ENCODE data around the gene GPR39. TPM values are rescaled to one million over a fixed set of nuclear protein-coding genes. Genes with fewer than 3 reads are reported as not detected.

Gene GPR39
- total RNA-seq, 1 donor from 2014 or later: 0.20 TPM

DNA sequence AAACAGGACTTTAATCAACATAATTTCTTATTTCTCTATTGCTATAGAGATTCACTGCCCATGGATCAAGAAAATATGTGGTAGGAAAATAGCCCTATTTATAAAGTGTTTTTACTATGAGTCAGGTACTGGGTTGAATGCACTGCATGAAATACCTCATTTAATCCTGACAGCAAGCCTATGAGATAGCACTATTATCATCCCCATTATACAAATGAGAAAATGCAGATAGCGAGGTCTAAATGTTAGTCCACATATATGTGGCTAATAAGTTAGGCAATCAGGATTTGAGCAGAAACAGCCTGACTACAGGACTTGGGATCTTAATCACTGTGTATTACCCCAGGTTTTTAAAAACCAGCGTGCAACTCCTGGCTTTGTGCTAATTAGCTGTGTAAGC, 261.9 kb downstream of the GPR39 start:
- no peak for DNase-seq (ENCODE audit: low spot score)
- H3K4me3 Mint-ChIP-seq (ENCODE audit: unreplicated experiment): no peak overlapping the region
- no peaks in the 10 kb centered on the region for H3K9me3 Mint-ChIP-seq (ENCODE audit: low read depth)
- TF ChIP-seq, protein P1, sequence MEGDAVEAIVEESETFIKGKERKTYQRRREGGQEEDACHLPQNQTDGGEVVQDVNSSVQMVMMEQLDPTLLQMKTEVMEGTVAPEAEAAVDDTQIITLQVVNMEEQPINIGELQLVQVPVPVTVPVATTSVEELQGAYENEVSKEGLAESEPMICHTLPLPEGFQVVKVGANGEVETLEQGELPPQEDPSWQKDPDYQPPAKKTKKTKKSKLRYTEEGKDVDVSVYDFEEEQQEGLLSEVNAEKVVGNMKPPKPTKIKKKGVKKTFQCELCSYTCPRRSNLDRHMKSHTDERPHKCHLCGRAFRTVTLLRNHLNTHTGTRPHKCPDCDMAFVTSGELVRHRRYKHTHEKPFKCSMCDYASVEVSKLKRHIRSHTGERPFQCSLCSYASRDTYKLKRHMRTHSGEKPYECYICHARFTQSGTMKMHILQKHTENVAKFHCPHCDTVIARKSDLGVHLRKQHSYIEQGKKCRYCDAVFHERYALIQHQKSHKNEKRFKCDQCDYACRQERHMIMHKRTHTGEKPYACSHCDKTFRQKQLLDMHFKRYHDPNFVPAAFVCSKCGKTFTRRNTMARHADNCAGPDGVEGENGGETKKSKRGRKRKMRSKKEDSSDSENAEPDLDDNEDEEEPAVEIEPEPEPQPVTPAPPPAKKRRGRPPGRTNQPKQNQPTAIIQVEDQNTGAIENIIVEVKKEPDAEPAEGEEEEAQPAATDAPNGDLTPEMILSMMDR (IDR thresholded peaks at IDR 0.05): no peak
- H3K36me3 Mint-ChIP-seq (ENCODE audit: low read depth): no peaks in the 10 kb centered on the region
- H3K27me3 Mint-ChIP-seq (ENCODE audit: low read depth): peaks cover 4% of the 10 kb centered on the region
- H3K27ac Mint-ChIP-seq (ENCODE audit: unreplicated experiment): no peak overlapping the region
- peaks cover 15% of the 10 kb centered on the region for H3K4me1 Mint-ChIP-seq (ENCODE audit: low read depth)

DNA sequence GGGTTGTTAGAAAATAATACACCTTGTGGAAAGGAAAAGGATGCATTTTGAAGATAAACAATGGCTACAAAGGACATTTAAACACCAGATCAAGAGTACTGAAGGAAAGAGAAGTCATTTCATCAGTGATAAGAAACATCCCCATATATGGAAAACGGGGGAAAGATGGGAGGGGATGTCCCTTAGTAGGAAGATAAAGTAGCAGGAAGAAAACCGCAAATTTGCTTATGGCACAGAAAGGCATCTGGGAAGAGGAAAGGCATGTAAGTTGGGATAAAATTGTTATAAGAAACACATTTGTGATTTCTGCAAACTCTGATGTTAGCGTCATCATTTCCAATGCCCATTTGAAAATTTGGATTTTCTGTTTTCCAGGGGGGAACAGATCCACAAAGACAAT, 263.9 kb downstream of the GPR39 start:
- Mint-ChIP-seq H3K4me1 (ENCODE audit: low read depth) (peaks cover 15% of the 10 kb centered on the region), H3K36me3 (ENCODE audit: low read depth) (no peaks in the 10 kb centered on the region), H3K27ac (ENCODE audit: unreplicated experiment) (no peak overlapping the region), H3K27me3 (ENCODE audit: low read depth) (peaks cover 4% of the 10 kb centered on the region), H3K9me3 (ENCODE audit: low read depth) (no peaks in the 10 kb centered on the region), H3K4me3 (ENCODE audit: unreplicated experiment) (no peak overlapping the region)
- DNase-seq (ENCODE audit: low spot score): no peak
- TF ChIP-seq, protein P1 (IDR thresholded peaks at IDR 0.05): no peak

DNA sequence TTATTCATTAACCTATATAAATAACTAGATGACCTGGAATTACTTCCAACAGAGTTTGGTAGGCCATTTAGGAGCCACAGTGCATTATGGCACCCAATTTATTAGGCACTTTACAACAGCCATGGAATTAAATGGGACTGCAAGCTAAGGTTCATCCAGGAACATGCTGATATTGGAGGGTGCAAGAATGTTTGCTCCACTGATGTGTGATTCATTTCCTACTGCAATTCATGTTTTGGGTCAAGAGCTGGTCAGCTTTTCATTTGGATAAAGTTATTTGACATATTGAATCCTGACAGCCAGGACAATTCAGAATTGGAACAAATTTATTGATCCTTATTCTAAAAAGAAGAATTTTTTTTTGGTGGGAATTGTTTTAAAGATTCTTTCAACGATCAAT, 265.2 kb downstream of the GPR39 start:
- H3K36me3 Mint-ChIP-seq (ENCODE audit: low read depth): no peaks in the 10 kb centered on the region
- no peak for DNase-seq (ENCODE audit: low spot score)
- TF ChIP-seq, protein P1 (IDR thresholded peaks at IDR 0.05): no peak
- H3K4me1 Mint-ChIP-seq (ENCODE audit: low read depth): peaks cover 15% of the 10 kb centered on the region
- peaks cover 2% of the 10 kb centered on the region for H3K27me3 Mint-ChIP-seq (ENCODE audit: low read depth)
- no peaks in the 10 kb centered on the region for H3K9me3 Mint-ChIP-seq (ENCODE audit: low read depth)
- H3K27ac Mint-ChIP-seq (ENCODE audit: unreplicated experiment): no peak overlapping the region
- no peak overlapping the region for H3K4me3 Mint-ChIP-seq (ENCODE audit: unreplicated experiment)

DNA sequence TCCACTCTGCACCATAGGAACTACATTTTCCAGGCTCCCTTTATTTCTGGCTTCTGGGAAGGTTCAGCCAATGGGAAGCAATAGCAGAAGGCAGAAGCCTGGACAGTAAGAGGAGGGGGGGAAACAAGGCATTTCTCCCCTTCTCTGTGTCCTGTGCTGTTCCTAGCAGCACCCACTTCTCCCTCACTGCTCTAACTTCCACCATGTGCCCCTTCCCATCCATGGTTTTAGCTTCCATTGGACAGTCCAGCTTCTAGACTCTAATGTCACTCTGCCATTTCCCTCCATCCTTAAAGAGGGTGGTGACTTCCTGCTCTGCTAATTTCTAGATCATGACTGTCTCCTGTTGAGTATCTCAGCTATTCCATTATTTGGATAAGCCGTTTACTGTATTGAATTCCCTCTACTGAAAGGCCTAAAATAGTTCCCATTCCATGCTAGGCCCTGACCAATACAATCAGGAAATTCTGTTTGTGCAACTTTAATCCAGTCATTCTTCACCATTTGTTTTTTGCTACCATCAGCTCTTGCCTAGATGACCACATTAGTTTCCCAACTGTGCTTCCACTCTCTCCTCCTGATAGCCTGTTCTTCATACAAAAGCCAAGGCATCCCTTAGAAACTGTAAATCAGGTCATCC, 274.2 kb downstream of the GPR39 start:
- Mint-ChIP-seq H3K4me1 (ENCODE audit: low read depth) (peaks cover 19% of the 10 kb centered on the region), H3K27ac (ENCODE audit: unreplicated experiment) (no peak overlapping the region), H3K27me3 (ENCODE audit: low read depth) (peaks cover 2% of the 10 kb centered on the region), H3K4me3 (ENCODE audit: unreplicated experiment) (no peak overlapping the region), H3K36me3 (ENCODE audit: low read depth) (no peaks in the 10 kb centered on the region), H3K9me3 (ENCODE audit: low read depth) (no peaks in the 10 kb centered on the region)
- TF ChIP-seq, protein P1 (IDR thresholded peaks at IDR 0.05): no peak
- no peak for DNase-seq (ENCODE audit: low spot score)

DNA sequence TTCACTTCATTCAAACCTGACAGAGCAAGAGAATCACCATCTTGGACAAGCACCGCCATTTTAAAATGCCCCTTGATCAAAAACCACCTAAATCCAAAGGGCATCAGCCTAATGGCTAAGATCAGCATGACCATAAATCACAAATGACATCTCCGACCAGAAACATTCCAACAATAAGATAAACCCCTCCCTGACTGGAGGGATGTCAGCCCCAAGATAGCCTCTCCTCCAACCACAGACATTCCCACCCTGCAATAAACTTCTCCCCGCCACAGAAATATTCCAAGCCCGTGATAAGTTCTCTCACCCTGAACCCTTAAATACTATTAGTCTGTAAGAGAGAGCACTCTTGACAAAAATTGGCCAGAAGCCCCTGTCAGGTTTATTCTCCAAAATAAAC, 275.0 kb downstream of the GPR39 start:
- H3K9me3 Mint-ChIP-seq (ENCODE audit: low read depth): no peaks in the 10 kb centered on the region
- H3K36me3 Mint-ChIP-seq (ENCODE audit: low read depth): no peaks in the 10 kb centered on the region
- peaks cover 4% of the 10 kb centered on the region for H3K27me3 Mint-ChIP-seq (ENCODE audit: low read depth)
- no peak overlapping the region for H3K4me3 Mint-ChIP-seq (ENCODE audit: unreplicated experiment)
- no peak for DNase-seq (ENCODE audit: low spot score)
- no peak overlapping the region for H3K27ac Mint-ChIP-seq (ENCODE audit: unreplicated experiment)
- TF ChIP-seq, protein P1 (IDR thresholded peaks at IDR 0.05): no peak
- peaks cover 19% of the 10 kb centered on the region for H3K4me1 Mint-ChIP-seq (ENCODE audit: low read depth)
